ENCODE data around the gene ZNF556.

ZNF556 gene

GRCh38 chr19:2867025-2867991, at the start of gene ZNF556:
TSS of gene ZNF556 (plus strand) at chr19:2867335. CDS start at chr19:2867422, 87 bp downstream.
- no peak for DNase-seq (ENCODE audit: low read depth in 2 of 3, low spot score in 2 of 3)

GRCh38 chr19:2819540-2820111, 47.5 kb upstream of the ZNF556 start, which contains the start of gene ZNF554:
TSS of gene ZNF554 (plus strand) at chr19:2819868. CDS start at chr19:2820072, 204 bp downstream.
- peak; percentile 95 to 98 (median 98) for DNase-seq (ENCODE audit: low read depth in 2 of 3, low spot score in 2 of 3)

GRCh38 chr19:2820112-2820702, 46.9 kb upstream of the ZNF556 start:
- no peak for DNase-seq (ENCODE audit: low read depth in 2 of 3, low spot score in 2 of 3)

DNA sequence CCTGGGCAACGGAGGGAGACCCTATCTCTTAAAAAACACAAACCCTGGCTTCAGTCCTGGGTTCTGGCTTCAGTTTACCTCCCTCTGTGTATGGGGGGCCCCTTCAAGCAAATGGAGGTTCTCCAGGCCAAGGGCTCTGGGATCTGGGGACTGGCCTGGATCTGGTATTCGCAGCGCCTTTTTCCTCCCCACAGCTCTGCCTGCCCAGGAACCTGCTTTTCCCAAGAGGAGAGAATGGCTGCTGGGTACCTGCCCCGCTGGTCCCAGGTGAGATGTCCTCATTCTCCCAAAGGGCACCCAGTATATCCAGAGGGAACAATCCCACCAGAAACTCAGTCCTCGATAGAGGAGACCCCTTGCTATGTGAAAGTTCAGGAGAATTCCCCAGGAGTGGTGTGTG, 44.3 kb upstream of the ZNF556 start:
- DNase-seq (ENCODE audit: low read depth in 2 of 3, low spot score in 2 of 3), result no peak

DNA sequence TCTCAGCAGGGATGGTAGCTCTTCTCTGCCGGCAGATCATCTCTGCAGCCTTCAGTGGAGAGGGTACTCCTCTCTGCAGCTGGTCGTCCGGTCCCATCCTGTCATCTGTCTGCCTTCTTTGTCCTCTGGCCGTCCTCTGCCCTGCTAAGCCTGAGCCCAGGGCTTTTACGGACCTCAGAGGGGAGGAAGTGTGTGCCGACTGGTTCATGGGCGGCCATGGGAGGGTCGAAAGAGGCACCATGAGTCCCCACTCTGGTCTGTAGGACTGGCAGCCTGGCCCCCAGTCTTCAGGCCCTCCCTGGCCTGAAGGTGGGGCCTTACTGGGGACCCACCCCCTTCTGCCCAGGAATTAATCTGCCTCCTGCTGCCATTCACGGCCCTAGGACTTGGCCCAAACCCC, 43.5 kb upstream of the ZNF556 start:
- no peak for DNase-seq (ENCODE audit: low read depth in 2 of 3, low spot score in 2 of 3)

DNA sequence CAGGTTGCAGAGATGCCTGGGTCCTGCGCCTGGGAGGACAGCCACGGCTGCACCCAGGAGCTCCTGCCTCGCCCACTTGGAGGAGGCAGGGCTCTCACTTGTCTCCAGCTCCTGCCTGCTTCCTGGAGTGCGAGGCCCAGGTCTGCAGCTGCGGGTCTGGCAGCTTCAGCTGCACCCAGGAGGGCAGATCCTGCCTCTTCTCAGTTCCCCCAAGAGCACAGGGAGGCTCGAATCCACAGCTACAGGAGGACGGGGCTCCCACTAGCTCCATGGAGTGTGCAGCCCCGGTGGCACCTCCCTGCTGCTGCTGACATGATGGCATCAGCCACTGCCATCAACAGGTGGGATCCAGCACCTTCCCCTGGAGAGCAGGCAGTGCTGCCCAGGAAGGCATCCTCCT, 43.0 kb upstream of the ZNF556 start:
- no peak for DNase-seq (ENCODE audit: low read depth in 2 of 3, low spot score in 2 of 3)

- no peak for DNase-seq (ENCODE audit: low read depth in 2 of 3, low spot score in 2 of 3)
Observed at GRCh38 chr19:2827022-2827421, 40.1 kb upstream of the ZNF556 start.

DNA sequence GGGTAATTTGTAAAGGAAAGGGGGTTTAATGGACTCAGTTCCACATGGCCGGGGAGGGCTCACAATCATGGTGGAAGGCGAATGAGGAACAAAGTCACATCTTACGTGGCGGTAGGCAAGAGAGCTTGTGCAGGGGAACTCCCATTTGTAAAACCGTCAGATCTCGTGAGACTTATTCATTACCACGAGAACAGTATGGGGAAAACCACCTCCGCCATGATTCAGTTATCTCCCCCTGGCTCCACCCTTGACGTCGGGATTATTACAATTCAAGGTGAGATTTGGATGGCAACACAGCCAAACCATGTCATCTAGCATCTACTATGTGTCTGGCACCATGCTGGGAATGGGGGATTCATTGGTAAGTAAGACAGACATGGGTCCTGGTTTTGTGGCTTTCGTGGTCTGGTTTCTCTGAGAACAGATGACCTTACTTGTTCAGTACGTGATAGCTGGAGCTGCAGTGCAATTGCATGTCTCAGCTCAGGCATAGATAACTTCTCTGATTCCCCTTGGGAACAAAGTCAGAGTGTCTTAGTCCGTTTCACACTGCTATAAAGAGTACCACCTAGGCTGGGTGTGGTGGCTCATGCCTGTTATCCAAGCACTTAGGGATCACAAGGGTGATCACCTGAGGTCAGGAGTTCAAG, 39.2 kb upstream of the ZNF556 start:
- DNase-seq (ENCODE audit: low read depth in 2 of 3, low spot score in 2 of 3), result no peak

GRCh38 chr19:2834294-2834871, 32.8 kb upstream of the ZNF556 start:
- no peak for DNase-seq (ENCODE audit: low read depth in 2 of 3, low spot score in 2 of 3)

GRCh38 chr19:2837430-2837829, 29.7 kb upstream of the ZNF556 start:
- no peak for DNase-seq (ENCODE audit: low read depth in 2 of 3, low spot score in 2 of 3)

GRCh38 chr19:2840794-2841791, 26.0 kb upstream of the ZNF556 start, which contains the start of gene ZNF555:
TSS of gene ZNF555 (plus strand) at chr19:2841475. CDS start at chr19:2841573, 98 bp downstream.
- peak; percentile 79 to 96 (median 87) for DNase-seq (ENCODE audit: low read depth in 2 of 3, low spot score in 2 of 3)

DNA sequence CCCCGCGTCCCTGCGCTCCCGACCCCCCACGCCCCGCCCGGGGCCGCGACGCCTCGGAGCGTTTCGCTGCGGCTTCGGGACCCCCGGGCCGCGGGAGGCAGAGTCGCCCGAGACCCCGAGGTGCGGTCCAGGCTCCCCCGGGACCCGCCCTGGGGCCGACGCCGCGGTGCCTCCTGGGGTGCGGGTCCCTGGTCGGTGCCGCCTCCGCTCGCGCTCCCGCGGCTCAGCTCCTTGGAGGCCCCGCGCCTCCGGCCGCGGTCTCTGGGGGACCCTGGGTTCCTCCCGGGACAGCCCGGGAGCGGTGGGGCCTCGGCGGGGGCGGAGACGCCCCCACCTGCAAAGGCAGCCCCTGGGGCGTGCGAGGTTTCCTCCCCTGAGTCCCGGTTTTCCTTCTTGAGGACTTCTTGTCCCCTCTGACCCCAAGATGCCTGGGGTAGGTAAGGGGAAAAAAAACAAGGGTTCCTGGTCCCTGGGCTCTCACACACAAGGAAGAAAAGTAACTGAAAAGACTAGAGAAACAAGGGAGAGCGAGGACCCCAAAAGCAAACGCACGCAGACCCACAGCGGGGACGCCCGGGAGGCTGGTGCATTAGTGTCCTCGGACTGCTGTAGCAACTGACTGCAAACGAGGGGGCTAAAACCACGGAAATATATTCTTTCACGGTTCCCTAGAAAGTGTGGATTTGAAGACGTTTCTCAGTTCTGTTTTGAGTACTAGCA, 25.1 kb upstream of the ZNF556 start:
- no peak for DNase-seq (ENCODE audit: low read depth in 2 of 3, low spot score in 2 of 3)

GRCh38 chr19:2845107-2845506, 22.0 kb upstream of the ZNF556 start:
- no peak for DNase-seq (ENCODE audit: low read depth in 2 of 3, low spot score in 2 of 3)

- DNase-seq (ENCODE audit: low read depth in 2 of 3, low spot score in 2 of 3), result no peak
Observed at GRCh38 chr19:2846180-2846894, 20.8 kb upstream of the ZNF556 start.

- DNase-seq (ENCODE audit: low read depth in 2 of 3, low spot score in 2 of 3), result no peak
Observed at GRCh38 chr19:2847507-2847906, 19.6 kb upstream of the ZNF556 start.

DNA sequence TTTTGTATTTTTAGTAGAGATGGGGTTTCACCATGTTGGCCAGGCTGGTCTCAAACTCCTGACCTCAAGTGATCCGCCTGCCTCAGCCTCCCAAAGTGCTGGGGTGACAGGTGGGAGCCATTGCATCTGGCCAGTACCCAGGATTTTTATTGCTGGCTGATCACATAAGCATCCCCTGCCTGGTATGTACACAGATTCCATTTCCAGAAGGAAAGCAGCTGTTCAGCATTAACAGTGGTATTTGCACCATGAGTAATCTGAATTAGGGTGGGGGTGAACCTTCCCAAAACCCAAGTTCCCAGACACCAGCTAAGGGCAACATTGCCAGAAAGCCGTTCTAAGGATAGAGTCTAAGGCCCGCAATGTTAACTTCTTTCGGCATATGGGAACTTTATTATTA, 18.5 kb upstream of the ZNF556 start:
- DNase-seq (ENCODE audit: low read depth in 2 of 3, low spot score in 2 of 3), result no peak

GRCh38 chr19:2850256-2850925, 16.7 kb upstream of the ZNF556 start:
- no peak for DNase-seq (ENCODE audit: low read depth in 2 of 3, low spot score in 2 of 3)

DNA sequence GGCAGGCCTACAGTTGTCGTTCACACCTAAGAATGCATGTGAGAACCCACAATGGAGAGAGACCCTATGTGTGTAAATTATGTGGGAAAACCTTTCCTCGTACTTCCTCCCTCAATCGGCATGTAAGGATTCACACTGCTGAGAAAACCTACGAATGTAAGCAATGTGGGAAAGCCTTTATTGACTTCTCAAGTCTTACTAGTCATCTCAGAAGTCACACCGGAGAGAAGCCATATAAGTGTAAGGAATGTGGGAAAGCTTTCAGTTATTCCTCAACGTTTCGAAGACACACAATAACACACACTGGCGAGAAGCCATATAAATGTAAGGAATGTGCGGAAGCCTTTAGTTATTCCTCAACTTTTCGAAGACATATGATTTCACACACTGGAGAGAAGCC, 14.5 kb upstream of the ZNF556 start:
- DNase-seq (ENCODE audit: low read depth in 2 of 3, low spot score in 2 of 3), result no peak

Measured in activated CD8-positive, alpha-beta memory T cell treated with anti-CD3 and anti-CD28 coated beads for 48 hours (primary cell).